ENCODE results near the gene ZNF791. TPM values are rescaled to one million over a fixed set of nuclear protein-coding genes. Genes with fewer than 3 reads are reported as not detected.

ZNF791 gene
- total and polyA plus RNA-seq, 2 of the 13 experiments (the other 11 are each of a cell fraction or from before 2014, with no cell fraction given) = 12.8 to 17.4 TPM

GRCh38 chr19:12628040-12629022 is 17.6 kb downstream of the ZNF791 start:
- no peaks in the 10 kb centered on the region for H3K4me1 ChIP-seq (ENCODE audit: insufficient read depth, low read length)
- DNase-seq (ENCODE audit: low spot score) = no peak
- in situ Hi-C loops (cut with HindIII; ENCODE audit: extremely low pct_ligation_motif_present, low pct_unique_long_range_greater_than_20kb) = no loop called here

GRCh38 chr19:12629215-12629614 is 18.5 kb downstream of the ZNF791 start:
- FAIRE-seq = no peak
- in situ Hi-C loops (cut with HindIII; ENCODE audit: extremely low pct_ligation_motif_present, low pct_unique_long_range_greater_than_20kb) (no loop called here), intact Hi-C loops (cut with micrococcal nuclease; ENCODE audit: unreplicated experiment) (no loop called here)
- no peak for DNase-seq (ENCODE audit: low spot score)
- Histone ChIP-seq H3K27ac (ENCODE audit: extremely low read length, insufficient read depth, low read length) (no peak overlapping the region), H3K36me3 (replicated peaks in 1 of 2; ENCODE audit: control insufficient read depth in 1 of 2, insufficient read depth in 2 of 2, low read length in 2 of 2) (peaks cover 7 to 33% of the 10 kb centered on the region in 2 experiments; a peak in 4 of 5 replicates), H3K4me1 (ENCODE audit: insufficient read depth, low read length) (no peaks in the 10 kb centered on the region), H4K20me1 (ENCODE audit: insufficient read depth, low read length) (no peaks in the 10 kb centered on the region), H3K4me3 (replicated peaks in 1 of 3; ENCODE audit: insufficient read depth in 1 of 3, low read depth in 2 of 3, low read length in 3 of 3) (no peak overlapping the region), H3K9me3 (ENCODE audit: low read length) (no peaks in the 10 kb centered on the region), H3K79me2 (ENCODE audit: insufficient read depth, low read length) (no peaks in the 10 kb centered on the region), H2AFZ (ENCODE audit: low read length) (no peak overlapping the region), H3K4me2 (ENCODE audit: low read depth, low read length) (no peak overlapping the region), H3K27me3 (ENCODE audit: control insufficient read depth in 1 of 2, insufficient read depth in 2 of 2, low read length in 2 of 2) (no peaks in the 10 kb centered on the region), H3K9ac (ENCODE audit: insufficient read depth, low read depth, low read length) (no peak overlapping the region)
- no peak for ATAC-seq
- CTCF ChIA-PET (ENCODE audit: low intra/inter-chr PET ratio, low total read pairs) = no interaction called here
- TSS peak; percentile 49 for BruUV-seq (replicated peaks)
- POLR2A ChIA-PET = interaction anchor here (1.5 kb wide), 1 partner anchor 18 kb away, joined by 4 read pairs; the partner anchor contains the start of genes ZNF490 and ZNF791
- TF ChIP-seq, protein P1, sequence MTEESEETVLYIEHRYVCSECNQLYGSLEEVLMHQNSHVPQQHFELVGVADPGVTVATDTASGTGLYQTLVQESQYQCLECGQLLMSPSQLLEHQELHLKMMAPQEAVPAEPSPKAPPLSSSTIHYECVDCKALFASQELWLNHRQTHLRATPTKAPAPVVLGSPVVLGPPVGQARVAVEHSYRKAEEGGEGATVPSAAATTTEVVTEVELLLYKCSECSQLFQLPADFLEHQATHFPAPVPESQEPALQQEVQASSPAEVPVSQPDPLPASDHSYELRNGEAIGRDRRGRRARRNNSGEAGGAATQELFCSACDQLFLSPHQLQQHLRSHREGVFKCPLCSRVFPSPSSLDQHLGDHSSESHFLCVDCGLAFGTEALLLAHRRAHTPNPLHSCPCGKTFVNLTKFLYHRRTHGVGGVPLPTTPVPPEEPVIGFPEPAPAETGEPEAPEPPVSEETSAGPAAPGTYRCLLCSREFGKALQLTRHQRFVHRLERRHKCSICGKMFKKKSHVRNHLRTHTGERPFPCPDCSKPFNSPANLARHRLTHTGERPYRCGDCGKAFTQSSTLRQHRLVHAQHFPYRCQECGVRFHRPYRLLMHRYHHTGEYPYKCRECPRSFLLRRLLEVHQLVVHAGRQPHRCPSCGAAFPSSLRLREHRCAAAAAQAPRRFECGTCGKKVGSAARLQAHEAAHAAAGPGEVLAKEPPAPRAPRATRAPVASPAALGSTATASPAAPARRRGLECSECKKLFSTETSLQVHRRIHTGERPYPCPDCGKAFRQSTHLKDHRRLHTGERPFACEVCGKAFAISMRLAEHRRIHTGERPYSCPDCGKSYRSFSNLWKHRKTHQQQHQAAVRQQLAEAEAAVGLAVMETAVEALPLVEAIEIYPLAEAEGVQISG (CRISPR knock-in tag; IDR thresholded peaks at IDR 0.05) = no peak
- TF ChIP-seq U2AF2 (IDR thresholded peaks at IDR 0.05; ENCODE audit: low read depth, low read length) (no peak), ZNF264 (CRISPR knock-in tag; IDR thresholded peaks at IDR 0.05) (no peak), ZNF710 (CRISPR knock-in tag; IDR thresholded peaks at IDR 0.05; ENCODE audit: borderline replicate concordance) (no peak), ZC3H13 (CRISPR knock-in tag; IDR thresholded peaks at IDR 0.05) (0 out of 2 replicates have a peak, but pooled peaks have one; percentile 36), TCF7L2 (IDR thresholded peaks at IDR 0.05; ENCODE audit: low read depth, low read length) (no peak)
- WGBS (ENCODE audit: low lambda C conversion rate) = 98% methylated on average over 7 of the region's 7 CpGs

More at GRCh38 chr19:12628040-12629022, 17.6 kb downstream of the ZNF791 start:
- Histone ChIP-seq H3K4me3 (replicated peaks in 1 of 3; ENCODE audit: insufficient read depth in 1 of 3, low read depth in 2 of 3, low read length in 3 of 3) (no peak overlapping the region), H3K9me3 (ENCODE audit: low read length) (no peaks in the 10 kb centered on the region), H3K36me3 (replicated peaks in 1 of 2; ENCODE audit: control insufficient read depth in 1 of 2, insufficient read depth in 2 of 2, low read length in 2 of 2) (peaks cover 7 to 37% of the 10 kb centered on the region in 2 experiments; a peak in 4 of 5 replicates), H3K27ac (ENCODE audit: extremely low read length, insufficient read depth, low read length) (no peak overlapping the region), H3K79me2 (ENCODE audit: insufficient read depth, low read length) (no peaks in the 10 kb centered on the region), H3K27me3 (ENCODE audit: control insufficient read depth in 1 of 2, insufficient read depth in 2 of 2, low read length in 2 of 2) (no peaks in the 10 kb centered on the region), H4K20me1 (ENCODE audit: insufficient read depth, low read length) (no peaks in the 10 kb centered on the region), H3K4me2 (ENCODE audit: low read depth, low read length) (no peak overlapping the region), H2AFZ (ENCODE audit: low read length) (no peak overlapping the region), H3K9ac (ENCODE audit: insufficient read depth, low read depth, low read length) (no peak overlapping the region)
- 91% methylated on average over 17 of the region's 17 CpGs for WGBS (ENCODE audit: low lambda C conversion rate)
- CTCF ChIA-PET (ENCODE audit: low intra/inter-chr PET ratio, low total read pairs) = no interaction called here
- ATAC-seq = no peak
- FAIRE-seq = no peak
- no TSS peak for BruUV-seq (replicated peaks)
- TF ChIP-seq XRCC5 (optimal IDR thresholded peaks at IDR 0.05; ENCODE audit: low read length) = no peak
- TF ChIP-seq AKAP8 (CRISPR knock-in tag; IDR thresholded peaks at IDR 0.05) = no peak
- TF ChIP-seq ZNF678 (CRISPR knock-in tag; IDR thresholded peaks at IDR 0.05) = no peak
- TF ChIP-seq ZNF589 (CRISPR knock-in tag; conservative IDR thresholded peaks at IDR 0.05) = no peak
- POLR2A ChIA-PET = interaction anchor here (0.9 kb wide), 1 partner anchor 18 kb away, joined by 3 read pairs; the partner anchor contains the start of genes ZNF490 and ZNF791
- intact Hi-C loops (cut with micrococcal nuclease; ENCODE audit: unreplicated experiment) = no loop called here
